ENCODE measurements around the gene FOLR1.

DNA sequence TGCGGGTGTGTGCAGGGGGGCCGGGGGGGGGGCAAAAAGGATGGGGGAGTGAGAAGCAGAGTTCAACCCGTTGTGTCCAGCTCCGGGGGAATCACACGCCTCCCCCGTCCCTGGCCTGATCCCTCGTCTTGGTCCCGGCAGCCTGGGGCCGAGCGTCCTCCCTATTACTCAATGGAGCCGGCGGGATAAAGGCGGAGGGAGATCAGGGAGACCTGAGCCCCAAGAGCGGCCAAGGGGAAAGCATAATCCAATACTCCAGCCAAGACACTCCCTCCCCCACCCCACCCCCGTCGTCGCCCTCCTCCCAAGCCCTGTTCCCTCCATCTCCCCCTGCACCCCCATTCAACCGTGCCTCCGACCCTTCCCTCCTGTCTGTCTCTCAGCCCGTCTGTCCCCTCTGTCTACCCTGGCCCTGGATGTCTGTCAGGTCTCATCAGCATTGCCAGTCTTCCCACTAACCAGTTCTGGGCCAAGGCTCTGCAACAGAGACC, 49.4 kb downstream of the FOLR1 start:
- TF ChIP-seq CTCF (IDR thresholded peaks at IDR 0.05; ENCODE audit: low read length) (no peak), EZH2 (IDR thresholded peaks at IDR 0.05; ENCODE audit: borderline replicate concordance, low read length) (no peak)
